NCI-H2196 treated with DMSO at 0.1 percent for 48 hours (cell line): Measurements from ENCODE around the gene DMBX1.

Experiments used
- DNase-seq: peaks from one replicate; lab custom pipeline; 2025; ENCODE audit not compliant: unreplicated experiment; lab: John Stamatoyannopoulos, UW

DMBX1 gene

DNA sequence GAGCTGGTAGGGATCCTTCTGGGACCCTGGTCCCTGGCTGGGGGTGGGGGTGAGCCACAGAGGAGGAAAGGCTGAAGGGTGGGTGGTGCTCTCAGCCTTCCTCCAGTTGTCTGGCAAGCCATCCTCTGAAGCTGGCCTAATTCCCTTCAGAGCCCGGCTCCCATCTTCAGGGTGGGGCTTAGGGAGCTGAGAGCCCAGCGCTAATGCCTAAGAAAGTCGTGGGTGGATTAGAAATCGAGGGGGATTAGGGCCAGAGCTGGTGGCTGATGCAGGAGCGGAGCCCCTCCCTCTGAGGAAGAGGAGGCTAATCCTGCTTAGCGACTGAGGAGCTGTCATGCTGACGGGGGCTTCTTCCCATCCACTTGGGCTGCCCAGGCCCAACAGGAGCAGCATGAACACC lies 30.8 kb upstream of the DMBX1 start:
- no peak for DNase-seq

- DNase-seq = no peak
Measured at GRCh38 chr1:46459315-46459714, 30.3 kb upstream of the DMBX1 start.

- DNase-seq = no peak
Measured at GRCh38 chr1:46461017-46461808, 28.4 kb upstream of the DMBX1 start.

DNA sequence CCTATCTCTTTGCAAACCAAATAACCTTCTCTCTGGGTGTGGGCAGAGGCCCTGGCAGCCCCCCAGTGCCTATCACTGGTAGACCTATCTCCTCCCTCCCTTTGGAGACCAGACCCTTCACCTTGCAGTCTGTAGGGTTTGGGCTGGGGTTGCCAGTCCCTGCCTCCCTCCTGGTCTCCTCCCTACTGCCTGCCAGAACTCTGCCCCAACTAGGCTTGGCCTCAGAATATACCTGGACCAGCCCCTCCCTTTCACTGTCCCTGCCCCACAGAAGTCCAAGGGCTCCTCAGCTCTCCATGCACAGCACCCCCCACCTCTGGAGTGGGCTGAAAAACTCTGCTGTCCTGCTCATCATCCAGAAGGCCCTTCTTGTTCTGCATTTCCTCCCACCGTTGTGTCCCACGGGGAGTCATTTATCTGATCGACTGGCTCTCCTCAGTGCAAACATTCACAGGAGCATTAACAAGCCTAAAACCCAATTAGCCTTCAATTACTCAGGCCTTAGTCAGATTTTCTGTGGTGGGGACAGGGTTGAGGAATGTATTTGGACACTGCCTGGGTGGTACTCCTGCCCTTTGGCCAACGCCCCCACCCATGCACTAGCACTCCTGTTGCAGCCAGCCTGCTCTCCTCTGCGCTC lies 27.7 kb upstream of the DMBX1 start:
- no peak for DNase-seq

DNA sequence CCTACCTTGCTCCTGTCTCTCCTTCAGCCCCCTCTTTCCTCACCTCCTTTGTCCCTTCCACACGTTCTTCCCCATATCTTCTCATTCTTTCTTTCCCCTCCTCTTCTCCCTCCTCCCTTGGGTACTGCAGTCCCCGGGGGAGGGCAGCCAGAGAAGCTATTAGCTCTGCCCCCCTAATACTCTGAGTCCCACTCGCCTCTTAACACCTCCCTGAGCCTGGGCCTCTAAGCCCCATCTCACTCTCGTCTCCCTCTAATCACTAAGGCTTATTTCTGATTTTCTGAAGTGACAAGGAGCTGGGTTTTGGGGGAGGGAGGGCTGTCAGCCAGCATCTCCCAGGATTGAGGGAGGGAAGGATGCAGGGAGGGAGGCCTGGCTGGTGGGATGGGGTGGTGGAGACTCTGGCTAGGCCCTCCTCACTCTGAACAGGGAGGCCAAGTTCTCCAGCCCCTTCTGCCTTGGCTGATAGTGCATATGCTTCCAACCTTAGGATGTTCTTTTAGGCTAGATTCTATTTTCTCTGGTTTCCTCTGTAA lies 25.6 kb upstream of the DMBX1 start:
- DNase-seq = no peak

DNA sequence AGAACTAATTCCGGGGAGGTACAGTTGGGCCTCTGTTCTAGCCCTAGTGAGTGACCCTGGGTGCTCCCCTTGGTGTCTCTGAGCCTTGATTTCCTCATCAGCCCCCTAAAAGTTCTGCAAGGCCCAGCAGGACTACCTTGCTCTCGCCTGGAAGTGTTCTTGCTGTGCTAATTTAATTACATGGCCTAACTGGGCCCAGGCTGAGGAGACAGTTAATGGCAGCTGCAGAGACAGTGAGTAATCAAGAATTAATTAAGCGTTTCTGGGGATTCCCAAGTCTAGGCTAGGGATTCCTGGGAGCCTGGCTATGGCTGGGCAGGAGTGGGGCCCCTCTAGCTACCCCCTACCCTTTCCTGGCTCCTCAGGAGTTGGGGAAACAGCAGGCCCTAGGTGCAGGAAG lies 24.7 kb upstream of the DMBX1 start:
- no peak for DNase-seq

GRCh38 chr1:46465981-46466476 lies 23.6 kb upstream of the DMBX1 start:
- no peak for DNase-seq

DNA sequence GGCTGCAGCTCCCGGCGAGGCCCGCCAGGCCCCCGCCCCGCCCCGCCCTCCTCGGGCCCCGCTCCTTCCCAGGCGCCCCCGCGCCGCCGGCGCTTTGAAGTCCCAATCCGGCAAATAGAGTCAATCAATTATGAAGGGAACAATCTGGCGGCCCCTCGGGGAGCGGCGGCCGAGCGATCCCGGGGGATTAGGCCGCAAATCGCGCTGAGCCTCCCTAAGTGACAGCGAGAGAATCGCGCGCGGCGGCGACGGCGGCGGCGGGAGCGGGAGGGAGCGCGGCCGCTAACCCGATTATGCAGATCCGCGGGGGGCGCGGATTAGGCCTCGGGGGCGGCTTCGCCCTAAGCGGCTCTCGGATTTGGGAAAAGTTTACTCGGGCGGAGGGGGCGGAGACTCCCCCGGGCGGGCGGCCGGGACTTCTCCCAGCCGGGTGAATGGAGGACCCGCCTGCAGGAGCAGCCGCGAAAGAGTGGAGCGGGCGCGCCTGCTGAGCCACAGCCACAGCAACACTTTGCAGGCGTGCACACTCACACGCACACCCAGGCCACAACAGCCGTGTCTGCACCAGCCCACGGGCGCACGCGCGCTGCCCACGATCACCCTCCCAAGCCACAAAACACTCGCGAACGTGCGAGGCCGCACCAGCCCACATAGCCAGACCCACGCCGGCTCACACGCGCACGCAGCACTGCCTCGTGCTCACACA lies 23.0 kb upstream of the DMBX1 start:
- no peak for DNase-seq

DNA sequence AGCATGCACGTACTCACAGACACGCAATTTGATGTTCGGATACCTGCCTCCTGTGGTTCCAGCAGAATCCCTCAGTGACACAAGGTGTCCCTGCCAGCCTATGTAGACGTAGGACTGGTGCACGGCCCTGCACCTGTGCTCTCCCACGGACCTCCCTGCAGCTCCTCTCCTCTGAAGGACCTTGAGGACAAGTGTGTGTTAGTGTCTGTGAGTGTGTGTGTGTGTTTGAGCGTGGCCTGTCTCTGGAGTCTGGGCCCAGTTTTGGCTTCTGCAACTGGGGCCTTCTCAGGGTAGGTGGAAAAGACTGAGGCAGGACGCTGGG lies 22.5 kb upstream of the DMBX1 start:
- no peak for DNase-seq

DNA sequence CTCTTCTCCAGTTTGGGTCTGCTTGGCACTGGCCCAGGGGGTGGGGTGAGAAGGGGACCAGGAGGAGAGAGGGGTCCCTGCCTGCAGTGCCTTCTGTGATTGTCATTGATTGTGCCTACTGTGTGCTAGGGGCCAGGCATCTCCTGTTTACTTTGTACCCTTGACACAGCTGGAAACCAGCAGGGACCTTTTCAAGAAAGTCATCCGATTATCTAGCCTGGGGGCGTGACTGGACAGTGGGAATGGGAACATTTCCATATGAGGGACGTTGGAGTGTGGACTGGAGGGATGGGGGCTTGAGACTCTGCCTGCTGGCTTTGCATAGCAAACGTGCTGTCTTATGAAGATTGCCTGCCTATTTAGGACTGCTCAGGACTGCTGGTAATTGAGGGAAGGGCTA lies 19.8 kb upstream of the DMBX1 start:
- no peak for DNase-seq

GRCh38 chr1:46471848-46472492 lies 17.7 kb upstream of the DMBX1 start:
- DNase-seq = no peak

- no peak for DNase-seq
Measured at GRCh38 chr1:46472498-46473181, 17.0 kb upstream of the DMBX1 start.

DNA sequence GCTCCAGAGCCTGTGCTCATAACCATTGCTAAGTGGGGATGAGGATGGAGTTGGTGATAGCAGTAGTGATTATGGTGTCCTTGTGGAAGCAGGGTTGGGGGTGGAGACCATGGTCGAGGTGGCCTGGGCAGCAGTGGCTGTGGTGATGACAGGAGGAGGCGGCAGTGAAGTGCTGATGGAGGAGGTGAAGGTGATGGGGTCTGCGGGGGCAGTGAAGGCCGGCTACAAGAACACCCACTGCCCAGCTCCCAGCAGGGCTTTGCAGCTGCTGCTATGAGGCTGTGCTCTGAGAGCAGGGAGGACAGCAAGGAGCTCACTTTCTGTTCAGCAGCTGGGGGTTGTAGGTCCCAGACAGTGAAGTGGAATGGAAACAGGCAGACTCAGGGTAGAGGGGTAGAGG lies 15.6 kb upstream of the DMBX1 start:
- DNase-seq = no peak

DNA sequence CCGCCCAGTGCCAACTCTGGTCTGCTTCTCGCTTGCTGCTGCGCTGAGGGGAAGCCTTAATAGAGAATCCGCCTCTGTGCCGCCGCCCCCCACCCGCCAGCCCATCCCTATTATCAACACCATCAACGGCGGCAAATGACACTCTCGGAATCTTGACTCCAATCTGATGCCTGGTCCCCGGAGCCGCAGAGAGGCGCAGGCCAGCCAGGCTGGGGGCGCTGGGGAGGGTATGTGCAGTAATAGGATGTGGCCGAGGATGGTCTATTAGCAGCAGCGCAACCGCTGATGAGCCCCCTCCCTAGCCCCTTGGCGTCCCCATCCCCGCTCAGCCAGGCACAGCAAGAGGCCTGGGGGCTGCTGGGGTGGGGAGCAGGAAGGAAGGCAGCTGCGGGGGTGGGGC lies 15.1 kb upstream of the DMBX1 start:
- DNase-seq = no peak

- no peak for DNase-seq
Measured at GRCh38 chr1:46476673-46477072, 13.0 kb upstream of the DMBX1 start.

- peak; percentile 68 for DNase-seq
Measured at GRCh38 chr1:46477153-46477929, 12.3 kb upstream of the DMBX1 start.

DNA sequence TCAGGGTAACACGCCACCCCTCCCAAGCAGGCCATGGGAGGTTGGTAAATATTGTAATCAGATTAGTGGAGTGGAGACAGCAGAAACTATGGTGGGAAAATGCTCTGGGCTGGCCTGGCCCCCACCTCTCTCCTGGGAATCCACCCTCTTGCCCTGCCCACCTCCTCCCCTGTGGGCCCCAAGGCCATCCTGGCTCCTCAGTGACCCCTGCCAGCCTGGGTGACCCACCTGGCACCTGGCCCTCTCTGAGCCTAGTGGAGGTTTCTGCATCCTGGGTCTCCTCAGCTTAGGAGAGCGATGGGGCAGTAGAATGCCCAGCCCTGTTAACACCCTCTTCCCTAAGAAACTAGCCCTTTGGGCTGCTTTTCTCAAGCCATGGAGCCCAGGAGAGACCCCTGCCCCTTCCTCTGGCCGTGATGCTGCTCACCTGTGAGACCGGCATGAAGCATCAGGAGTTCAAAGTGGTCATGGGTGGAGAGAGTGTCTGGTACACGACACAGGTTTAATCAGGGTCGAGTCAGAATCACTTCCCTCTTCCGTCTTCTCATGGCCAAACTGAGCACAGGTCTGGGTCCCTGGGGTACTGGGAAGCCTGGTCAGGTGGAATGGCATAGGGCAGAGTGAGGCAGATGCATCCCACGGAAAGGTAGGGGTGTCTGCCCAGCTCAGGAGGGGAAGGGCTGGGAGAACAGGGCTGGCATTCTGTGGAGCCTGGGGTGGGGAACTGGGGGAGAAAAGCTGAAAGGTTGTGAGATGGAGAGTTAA lies 10.7 kb upstream of the DMBX1 start:
- no peak for DNase-seq

- no peak for DNase-seq
Measured at GRCh38 chr1:46479744-46480350, 9.8 kb upstream of the DMBX1 start.
